Endometrial microvascular endothelial cells (primary cell): ENCODE measurements around the gene CCDC9B. TPM values are rescaled to one million over a fixed set of nuclear protein-coding genes. Genes with fewer than 3 reads are reported as not detected.

Experiments used
- in situ Hi-C: cut with HindIII; loops from 2 replicates; pipeline ENCODE4 v1.10.0; 2017; ENCODE audit warnings: low sequenced_read_pairs, low pct_unique_long_range_greater_than_20kb; ENCODE audit errors: inconsistent ontology term
- total RNA-seq: library from RNA; depleted of rRNA; stranded (reverse); fragments of >200 nt; gene quantifications from one replicate; pipeline ENCODE4 v1.2.3, GENCODE V29; 2015; ENCODE audit errors: inconsistent ontology term

Gene CCDC9B
- total RNA-seq, 1 donor from 2014 or later = 16.1 TPM

- in situ Hi-C loops = no loop called here
These were observed 26.0 kb upstream of the CCDC9B start for GRCh38 chr15:40366457-40367370.

GRCh38 chr15:40365624-40366456, 25.1 kb upstream of the CCDC9B start:
- in situ Hi-C loops = no loop called here

DNA sequence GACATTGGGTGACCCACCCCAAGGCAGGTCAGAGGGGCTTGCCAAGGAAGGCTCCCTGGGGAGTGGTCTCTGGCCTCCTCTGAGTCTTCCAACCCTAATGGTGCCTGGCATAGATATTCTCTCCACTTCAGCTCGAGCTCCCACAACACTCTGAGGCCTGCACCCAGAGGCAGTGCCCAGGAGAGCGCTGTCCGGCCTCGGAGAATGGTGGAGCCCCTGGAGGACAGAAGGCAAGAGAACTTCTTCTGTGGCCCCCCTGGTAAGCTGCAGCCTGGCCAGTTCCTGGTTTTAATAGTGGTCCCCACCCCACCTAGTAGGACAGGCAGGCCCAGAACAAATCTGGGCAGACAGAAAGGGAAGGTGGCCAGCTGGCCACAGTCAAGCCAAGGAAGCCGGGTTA, 24.3 kb upstream of the CCDC9B start:
- in situ Hi-C loops = no loop called here

DNA sequence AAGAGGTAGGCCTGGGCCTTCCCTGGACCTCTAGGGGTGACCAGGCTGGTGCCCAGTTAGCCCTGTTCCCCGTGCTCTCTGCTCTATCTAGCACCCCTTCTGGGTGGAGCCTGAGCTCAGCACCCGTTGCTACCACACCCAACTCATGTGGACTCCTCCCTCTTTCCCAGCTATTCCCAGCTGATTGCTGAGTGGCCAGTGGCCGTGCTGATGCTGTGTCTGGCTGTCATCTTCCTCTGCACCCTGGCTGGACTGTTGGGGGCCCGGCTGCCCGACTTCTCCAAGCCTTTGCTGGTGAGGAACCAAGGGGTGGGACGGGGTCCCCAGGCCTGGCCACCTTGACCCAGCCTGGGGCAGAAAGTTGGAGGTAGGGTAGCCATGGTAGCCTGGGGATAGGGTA, 23.5 kb upstream of the CCDC9B start:
- in situ Hi-C loops = no loop called here

- in situ Hi-C loops = no loop called here
These were observed 22.9 kb upstream of the CCDC9B start for GRCh38 chr15:40363611-40364010.

DNA sequence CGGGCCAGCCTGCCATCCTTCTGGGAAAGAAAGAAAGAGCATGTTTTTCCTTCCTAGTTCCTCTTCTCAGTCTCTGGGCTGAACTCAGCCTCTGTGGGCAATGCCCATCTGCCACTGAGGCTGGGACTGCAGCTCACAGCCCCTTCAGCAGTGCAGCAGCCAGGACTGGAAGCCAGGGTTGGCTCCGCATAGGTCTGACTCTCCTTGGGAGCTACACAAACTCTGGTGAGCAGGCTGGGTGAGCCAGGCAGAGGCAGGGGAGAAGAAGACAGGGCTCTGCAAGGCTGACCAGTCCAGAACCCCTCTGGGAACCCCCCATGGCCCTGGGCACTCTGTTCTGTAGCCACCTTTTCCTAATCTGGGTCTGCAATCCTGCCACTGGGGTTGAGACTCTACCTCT, 20.9 kb upstream of the CCDC9B start:
- in situ Hi-C loops = no loop called here

GRCh38 chr15:40360015-40360414, 19.3 kb upstream of the CCDC9B start:
- in situ Hi-C loops = no loop called here

DNA sequence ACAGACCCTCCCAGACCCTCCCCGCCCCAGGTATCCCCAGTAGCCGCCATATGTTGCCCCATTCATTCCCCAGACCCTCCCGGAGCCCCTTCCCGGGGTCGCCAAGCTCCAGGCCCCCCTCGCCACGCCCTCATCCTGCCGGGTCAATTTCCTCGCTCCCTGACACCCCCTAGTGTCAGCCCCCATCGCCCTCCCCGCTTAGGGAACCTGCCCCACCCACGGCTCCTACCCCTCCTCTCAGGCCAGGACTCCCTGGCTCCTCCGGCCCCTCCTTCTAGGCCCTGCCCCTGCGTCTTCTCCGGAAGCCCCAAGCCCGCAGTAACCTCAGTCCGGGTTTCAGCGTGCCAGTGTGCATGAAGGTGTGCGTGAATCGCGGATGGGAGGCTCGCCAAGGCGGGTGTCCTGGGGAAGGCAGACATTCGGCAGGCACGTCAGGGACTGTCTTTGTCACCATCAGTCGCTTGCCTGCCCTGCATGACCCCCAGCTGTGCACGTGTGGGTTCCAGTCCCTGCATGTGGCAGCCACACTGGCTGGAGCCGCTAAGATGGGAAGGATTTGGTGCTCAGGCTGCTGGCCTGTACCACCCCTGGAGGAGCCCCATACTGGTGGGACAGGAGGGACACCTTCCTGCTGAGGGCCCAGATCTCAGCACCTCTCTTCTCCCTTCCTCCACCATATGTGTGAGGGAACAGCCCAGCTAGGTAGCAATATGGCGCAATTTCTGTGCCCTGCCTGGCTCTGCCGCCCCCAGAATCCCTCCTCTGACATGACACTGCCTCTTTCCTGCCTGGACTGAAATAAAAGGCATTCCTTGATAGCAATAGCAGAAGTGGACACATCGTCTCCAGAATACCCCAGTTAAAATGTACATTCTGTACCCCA, 18.0 kb upstream of the CCDC9B start:
- in situ Hi-C loops = no loop called here

DNA sequence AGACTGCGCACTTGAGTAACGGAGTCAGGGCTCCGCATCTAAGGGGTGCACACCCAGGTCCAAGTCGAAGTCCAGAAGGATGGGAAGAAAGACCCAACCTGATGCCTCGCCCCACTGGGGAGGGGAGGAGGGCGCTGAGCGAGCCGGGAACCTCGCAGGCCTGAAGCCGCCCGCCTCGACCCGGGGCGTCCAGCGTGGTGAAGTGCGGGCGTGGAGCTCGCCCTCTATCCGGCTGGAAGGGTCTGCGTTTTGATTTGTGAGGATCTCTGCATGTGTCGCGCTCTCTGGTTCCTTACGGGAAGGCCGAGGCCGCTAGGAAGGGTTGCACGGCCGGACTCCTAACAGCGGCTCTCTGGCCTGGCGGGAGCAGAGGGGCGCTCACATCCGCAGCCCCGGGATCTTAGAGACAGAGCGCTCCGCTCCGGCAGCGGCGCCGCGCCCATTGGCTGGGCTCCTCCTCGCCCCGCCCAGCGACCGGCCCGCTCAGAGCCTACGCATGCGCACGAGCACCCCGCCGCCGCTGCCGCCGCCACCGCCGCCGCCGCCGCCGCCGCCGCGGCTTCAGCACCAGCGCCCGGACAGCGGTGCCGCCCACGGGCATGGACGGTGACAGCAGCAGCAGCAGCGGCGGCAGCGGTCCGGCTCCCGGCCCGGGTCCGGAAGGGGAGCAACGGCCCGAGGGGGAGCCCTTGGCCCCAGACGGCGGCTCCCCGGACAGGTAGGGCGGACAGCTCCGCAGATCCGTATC, 17.2 kb upstream of the CCDC9B start, which contains the start of gene DISP2:
TSS of gene DISP2 (plus strand) at position 497 of the 748 bp plus-strand sequence. CDS start at position 600, 103 bp downstream.
- in situ Hi-C loops = no loop called here

- in situ Hi-C loops = no loop called here
These were observed 16.5 kb upstream of the CCDC9B start for GRCh38 chr15:40357246-40357645.

- in situ Hi-C loops = no loop called here
These were observed 15.3 kb upstream of the CCDC9B start for GRCh38 chr15:40355976-40356585.

DNA sequence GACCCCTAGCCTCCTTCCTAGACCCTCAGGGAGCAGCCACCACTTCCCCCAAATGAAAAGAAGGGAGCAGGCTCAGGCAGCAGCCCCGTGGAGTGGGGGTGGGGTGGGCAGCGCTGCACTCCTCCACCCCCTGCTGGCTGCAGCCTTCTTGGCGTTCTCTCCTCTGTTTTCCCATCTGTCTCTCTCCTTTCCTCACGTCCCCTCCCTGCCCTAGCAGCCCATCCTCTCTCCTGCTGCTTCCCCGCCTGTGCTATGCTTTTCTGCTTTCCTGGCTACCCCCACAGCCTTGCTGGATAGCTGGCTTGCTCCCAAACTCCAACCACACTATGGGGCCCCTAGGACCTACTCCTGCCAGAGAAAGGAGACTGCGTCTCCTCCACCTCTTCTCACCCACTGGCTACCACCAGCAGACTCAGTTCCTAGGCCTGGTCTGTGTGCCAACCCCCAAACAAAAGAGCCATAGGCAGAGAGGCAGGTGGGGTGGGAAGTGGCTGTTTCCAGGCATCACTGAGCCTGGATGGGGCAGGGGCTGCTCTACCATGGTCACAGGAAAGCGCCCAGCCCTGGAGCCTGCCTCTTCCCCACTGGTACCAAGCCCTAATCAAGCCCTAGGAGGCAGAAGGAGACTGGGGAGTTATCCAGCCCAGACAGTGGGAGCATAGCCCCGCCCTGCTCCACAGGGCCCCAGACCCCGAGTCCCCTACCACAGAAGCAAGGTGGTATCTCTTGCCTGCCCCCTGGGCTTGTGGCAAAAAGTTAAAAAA, 13.9 kb upstream of the CCDC9B start:
- in situ Hi-C loops = no loop called here

DNA sequence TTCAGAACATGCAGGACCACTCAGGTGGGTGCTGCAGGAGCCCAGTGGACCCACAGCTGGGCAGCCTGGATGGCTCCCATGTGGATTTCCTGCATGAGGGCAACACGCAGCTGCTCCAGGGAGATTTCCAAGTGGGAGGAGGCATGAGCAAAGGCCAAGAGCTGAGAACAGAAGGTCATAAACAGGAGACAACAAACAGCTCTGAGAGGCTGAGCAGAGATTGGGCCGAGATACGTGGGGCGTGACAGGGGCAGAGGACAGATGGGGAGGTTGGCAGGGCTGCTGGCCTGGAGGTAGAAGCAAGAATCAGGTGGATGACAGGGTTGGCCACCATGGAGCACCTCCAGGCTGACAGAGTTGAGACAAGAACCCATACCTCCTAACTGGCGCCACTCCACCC, 13.0 kb upstream of the CCDC9B start:
- in situ Hi-C loops = no loop called here

GRCh38 chr15:40352281-40352901, 11.7 kb upstream of the CCDC9B start:
- in situ Hi-C loops = no loop called here

DNA sequence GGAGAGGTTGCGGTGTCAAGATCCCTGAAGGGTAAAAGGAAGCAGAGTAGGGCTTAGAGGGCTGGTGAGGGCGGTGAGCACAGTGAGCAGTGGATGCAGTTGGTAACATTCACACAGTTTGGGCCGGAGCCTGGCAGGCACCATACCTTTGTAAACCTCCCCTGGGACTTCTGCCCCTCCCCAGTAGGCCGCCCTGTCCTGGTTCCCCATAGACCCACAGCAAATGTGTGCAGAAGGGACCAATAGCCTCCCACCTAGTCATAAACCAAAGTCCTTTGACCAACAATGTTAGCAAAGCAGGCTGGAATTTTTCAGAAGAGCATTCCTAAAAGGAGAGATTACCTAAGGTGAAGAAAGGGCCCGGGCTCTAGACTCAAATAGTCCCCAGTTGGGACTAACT, 8.4 kb upstream of the CCDC9B start:
- in situ Hi-C loops = no loop called here

GRCh38 chr15:40348474-40348870, 7.7 kb upstream of the CCDC9B start:
- in situ Hi-C loops = no loop called here
